ENCODE data around the gene ADK. TPM values are rescaled to one million over a fixed set of nuclear protein-coding genes. Genes with fewer than 3 reads are reported as not detected.

ADK gene
- total RNA-seq, 1 donor from 2014 or later: 31.9 TPM

DNA sequence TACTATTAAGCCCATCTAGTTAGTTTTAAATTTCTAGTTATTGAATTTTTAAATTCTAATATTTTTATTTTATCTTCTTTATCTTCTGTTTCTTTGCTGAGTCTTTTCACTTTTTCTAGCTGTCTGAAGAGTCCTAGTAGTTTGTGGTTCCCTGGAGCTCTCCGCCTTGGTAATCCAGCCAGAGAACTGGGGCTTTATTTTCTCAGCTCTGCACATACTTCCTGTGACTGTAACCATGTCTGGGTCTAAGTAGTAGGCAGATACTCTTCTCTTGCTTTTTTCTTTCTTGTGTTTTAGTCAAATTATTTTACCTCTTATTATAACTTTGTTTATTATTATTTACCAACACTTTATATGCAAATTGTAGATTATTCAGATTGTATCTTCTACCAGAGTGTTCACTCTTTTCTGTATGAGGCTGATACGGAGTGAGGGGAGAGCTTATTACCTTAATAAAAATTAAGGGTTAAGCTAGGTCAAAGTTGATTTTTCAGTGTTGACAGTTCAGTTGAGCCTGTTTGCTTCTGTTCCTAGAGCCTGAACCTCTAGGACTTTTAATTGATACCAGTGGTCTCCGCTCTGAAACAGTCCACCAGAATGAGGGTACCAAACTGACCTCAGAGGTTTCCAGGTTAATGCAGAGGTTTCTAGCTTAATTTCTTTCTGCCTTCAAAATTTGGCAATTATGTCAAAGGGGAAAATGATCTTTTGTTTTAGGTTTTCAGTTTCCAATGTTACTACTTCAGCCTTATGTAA is 155.4 kb downstream of the ADK start:
- H3K9me3 Mint-ChIP-seq (ENCODE audit: low read depth): peaks cover 6% of the 10 kb centered on the region
- no peak overlapping the region for H3K4me3 Mint-ChIP-seq (ENCODE audit: unreplicated experiment)
- peaks cover 47% of the 10 kb centered on the region for H3K4me1 Mint-ChIP-seq (ENCODE audit: low read depth)
- H3K27ac Mint-ChIP-seq (ENCODE audit: unreplicated experiment): peak overlapping the region; percentile 82
- TF ChIP-seq, protein P1, sequence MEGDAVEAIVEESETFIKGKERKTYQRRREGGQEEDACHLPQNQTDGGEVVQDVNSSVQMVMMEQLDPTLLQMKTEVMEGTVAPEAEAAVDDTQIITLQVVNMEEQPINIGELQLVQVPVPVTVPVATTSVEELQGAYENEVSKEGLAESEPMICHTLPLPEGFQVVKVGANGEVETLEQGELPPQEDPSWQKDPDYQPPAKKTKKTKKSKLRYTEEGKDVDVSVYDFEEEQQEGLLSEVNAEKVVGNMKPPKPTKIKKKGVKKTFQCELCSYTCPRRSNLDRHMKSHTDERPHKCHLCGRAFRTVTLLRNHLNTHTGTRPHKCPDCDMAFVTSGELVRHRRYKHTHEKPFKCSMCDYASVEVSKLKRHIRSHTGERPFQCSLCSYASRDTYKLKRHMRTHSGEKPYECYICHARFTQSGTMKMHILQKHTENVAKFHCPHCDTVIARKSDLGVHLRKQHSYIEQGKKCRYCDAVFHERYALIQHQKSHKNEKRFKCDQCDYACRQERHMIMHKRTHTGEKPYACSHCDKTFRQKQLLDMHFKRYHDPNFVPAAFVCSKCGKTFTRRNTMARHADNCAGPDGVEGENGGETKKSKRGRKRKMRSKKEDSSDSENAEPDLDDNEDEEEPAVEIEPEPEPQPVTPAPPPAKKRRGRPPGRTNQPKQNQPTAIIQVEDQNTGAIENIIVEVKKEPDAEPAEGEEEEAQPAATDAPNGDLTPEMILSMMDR (IDR thresholded peaks at IDR 0.05): no peak
- H3K27me3 Mint-ChIP-seq (ENCODE audit: low read depth): no peaks in the 10 kb centered on the region
- no peak for DNase-seq (ENCODE audit: low spot score)
- H3K36me3 Mint-ChIP-seq (ENCODE audit: low read depth): no peaks in the 10 kb centered on the region

DNA sequence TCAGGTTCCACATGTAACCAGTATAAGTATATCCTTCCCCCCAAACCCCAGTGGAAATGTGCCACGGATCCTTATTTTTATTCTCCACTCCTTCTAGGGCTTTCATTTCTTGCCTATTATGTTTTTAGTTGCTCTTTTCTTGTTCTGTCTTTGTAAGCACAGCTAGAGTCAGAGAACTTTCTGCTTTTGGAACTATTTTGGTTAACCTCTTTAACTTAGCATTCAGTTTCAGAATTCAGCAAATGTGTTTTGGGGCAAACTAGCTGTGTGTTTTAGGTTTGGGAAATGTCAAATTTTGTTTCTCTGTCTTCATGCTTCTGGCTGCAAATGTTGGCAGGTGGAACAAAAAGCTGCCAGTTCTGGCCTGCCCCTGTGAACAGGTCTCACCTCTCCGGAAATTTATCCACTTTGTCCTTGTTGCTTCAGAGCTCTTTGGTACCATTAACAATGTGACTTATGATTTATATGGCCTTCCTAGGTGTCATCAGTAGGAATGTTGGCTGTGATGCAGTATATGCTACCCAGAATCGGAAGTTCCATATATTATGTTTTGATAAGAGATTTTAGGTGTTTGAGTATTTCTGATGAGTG is 156.1 kb downstream of the ADK start:
- H3K9me3 Mint-ChIP-seq (ENCODE audit: low read depth): peaks cover 6% of the 10 kb centered on the region
- no peaks in the 10 kb centered on the region for H3K27me3 Mint-ChIP-seq (ENCODE audit: low read depth)
- H3K27ac Mint-ChIP-seq (ENCODE audit: unreplicated experiment): peak overlapping the region; percentile 9
- no peak for DNase-seq (ENCODE audit: low spot score)
- no peaks in the 10 kb centered on the region for H3K36me3 Mint-ChIP-seq (ENCODE audit: low read depth)
- H3K4me1 Mint-ChIP-seq (ENCODE audit: low read depth): peaks cover 47% of the 10 kb centered on the region
- H3K4me3 Mint-ChIP-seq (ENCODE audit: unreplicated experiment): no peak overlapping the region
- TF ChIP-seq, protein P1 (IDR thresholded peaks at IDR 0.05): no peak

DNA sequence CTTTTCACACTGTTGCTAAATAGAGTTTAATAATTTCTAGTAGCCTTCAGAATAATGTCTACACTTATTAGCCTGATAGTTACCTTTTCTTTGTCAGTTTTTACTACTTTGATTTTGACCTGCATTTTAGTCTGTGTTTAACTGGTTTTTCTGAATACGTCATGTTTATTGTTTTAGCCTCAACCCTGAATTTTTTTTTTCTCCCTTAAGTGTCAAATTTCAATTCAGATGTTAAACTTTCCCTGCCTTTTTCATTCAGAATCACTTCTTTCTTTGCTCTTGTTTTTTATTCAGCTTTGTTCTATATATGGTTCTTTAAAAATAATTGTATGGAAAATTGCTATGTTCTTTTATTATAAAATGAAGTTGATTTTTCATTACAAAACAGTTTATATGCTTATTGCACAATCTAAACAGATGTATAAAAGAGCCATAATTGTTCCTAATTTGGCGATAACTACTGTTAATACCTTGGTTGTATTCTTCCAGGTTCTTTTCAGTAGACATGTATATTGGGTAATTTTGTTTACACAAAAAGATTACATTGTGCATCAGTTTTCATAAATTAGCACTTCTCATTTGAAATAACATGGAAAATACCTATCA is 159.7 kb downstream of the ADK start:
- DNase-seq (ENCODE audit: low spot score): no peak
- no peak overlapping the region for H3K27ac Mint-ChIP-seq (ENCODE audit: unreplicated experiment)

DNA sequence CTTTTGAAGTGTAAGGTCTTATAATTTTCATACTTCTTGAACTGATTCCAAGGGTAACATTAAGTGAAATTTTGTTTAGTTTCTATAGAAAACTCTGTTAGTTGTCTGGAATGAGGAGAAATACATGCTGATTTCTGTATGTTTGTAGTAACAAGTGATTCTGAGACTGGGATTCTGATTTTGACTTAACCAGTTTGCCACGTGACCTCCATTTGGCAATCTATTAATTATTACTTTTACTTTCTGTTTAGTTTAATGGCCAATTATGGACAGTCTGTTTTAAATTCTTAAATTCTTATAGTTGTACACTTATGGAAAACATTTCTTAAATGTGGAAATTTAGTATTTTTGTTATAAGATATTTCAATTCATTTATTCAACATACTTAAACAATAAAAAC is 163.1 kb downstream of the ADK start:
- peak overlapping the region; percentile 51 for H3K27ac Mint-ChIP-seq (ENCODE audit: unreplicated experiment)
- no peaks in the 10 kb centered on the region for H3K27me3 Mint-ChIP-seq (ENCODE audit: low read depth)
- H3K36me3 Mint-ChIP-seq (ENCODE audit: low read depth): peaks cover 2% of the 10 kb centered on the region
- TF ChIP-seq, protein P1 (IDR thresholded peaks at IDR 0.05): no peak
- H3K4me3 Mint-ChIP-seq (ENCODE audit: unreplicated experiment): no peak overlapping the region
- H3K9me3 Mint-ChIP-seq (ENCODE audit: low read depth): peaks cover 6% of the 10 kb centered on the region
- DNase-seq (ENCODE audit: low spot score): no peak
- peaks cover 22% of the 10 kb centered on the region for H3K4me1 Mint-ChIP-seq (ENCODE audit: low read depth)

More for the DNA sequence above, 159.7 kb downstream of the ADK start:
- TF ChIP-seq, protein P1 (IDR thresholded peaks at IDR 0.05): no peak
- no peak overlapping the region for H3K4me3 Mint-ChIP-seq (ENCODE audit: unreplicated experiment)
- H3K9me3 Mint-ChIP-seq (ENCODE audit: low read depth): peaks cover 6% of the 10 kb centered on the region
- H3K4me1 Mint-ChIP-seq (ENCODE audit: low read depth): peaks cover 47% of the 10 kb centered on the region
- no peaks in the 10 kb centered on the region for H3K36me3 Mint-ChIP-seq (ENCODE audit: low read depth)
- no peaks in the 10 kb centered on the region for H3K27me3 Mint-ChIP-seq (ENCODE audit: low read depth)

DNA sequence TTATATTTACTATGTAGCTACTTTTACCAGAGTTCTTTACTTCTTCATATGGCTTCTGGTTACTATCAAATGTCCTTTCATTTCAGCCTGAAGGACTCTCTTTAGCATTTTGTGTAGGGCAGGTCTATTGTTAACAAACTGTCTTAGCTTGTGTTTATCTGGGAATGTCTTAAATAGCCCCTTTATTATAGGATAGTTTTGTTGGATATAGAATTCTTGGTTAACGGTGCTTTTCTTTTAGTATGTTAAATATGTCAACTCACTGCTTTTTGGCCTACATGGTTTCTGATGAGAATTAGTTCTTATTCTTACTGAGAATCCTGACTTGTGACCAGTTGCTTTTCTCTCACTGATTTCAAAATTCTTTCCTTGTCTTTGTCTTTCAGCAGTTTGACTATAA is 169.0 kb downstream of the ADK start:
- H3K36me3 Mint-ChIP-seq (ENCODE audit: low read depth): peaks cover 10% of the 10 kb centered on the region
- peaks cover 11% of the 10 kb centered on the region for H3K9me3 Mint-ChIP-seq (ENCODE audit: low read depth)
- TF ChIP-seq, protein P1 (IDR thresholded peaks at IDR 0.05): no peak
- H3K4me3 Mint-ChIP-seq (ENCODE audit: unreplicated experiment): no peak overlapping the region
- H3K27me3 Mint-ChIP-seq (ENCODE audit: low read depth): no peaks in the 10 kb centered on the region
- H3K27ac Mint-ChIP-seq (ENCODE audit: unreplicated experiment): no peak overlapping the region
- no peak for DNase-seq (ENCODE audit: low spot score)
- no peaks in the 10 kb centered on the region for H3K4me1 Mint-ChIP-seq (ENCODE audit: low read depth)

Data from chondrocyte (in vitro differentiated cells).